Pancreas (tissue), 10 donors: ENCODE measurements around the gene FXYD3. TPM values are rescaled to one million over a fixed set of nuclear protein-coding genes. Genes with fewer than 3 reads are reported as not detected.
A peak's percentile ranks its signal among the peaks of the same experiment; 100 is the strongest.

Experiments
- ATAC-seq, 4 donors: fragments of 200-7000 bp; cut with Tn5 transposase; one replicate each; pipeline versions ENCODE4 v1.8.0 to v1.9.1; 2020; ENCODE audit warnings: mild to moderate bottlenecking in 4 of 4, moderate library complexity in 4 of 4
- DNase-seq, 6 donors: peaks; one replicate each; pipeline ENCODE4 v3.0.0-alpha.2; 2020
- FAIRE-seq: peaks from 2 replicates; lab custom pipeline; 2012; peaks lifted over from hg19 to GRCh38; lab: Jason Lieb, UNC
- H3K27ac ChIP-seq, 4 donors: fragments of 200-600 bp; sonication (generic); 1 replicate in 3 of 4; 2 replicates in 1 of 4; pipeline versions ENCODE4 v1.5.0 to v1.8.0; 2020
- H3K27me3 ChIP-seq, 4 donors: fragments of 200-600 bp; one replicate each; pipeline ENCODE4 v1.8.0; 2021
- H3K36me3 ChIP-seq, 3 donors: fragments of 200-600 bp; sonication (generic) in 1 of 3; one replicate each; pipeline versions ENCODE4 v1.5.0 to v1.8.0; 2020 to 2021
- H3K4me1 ChIP-seq, 3 donors: fragments of 200-600 bp; one replicate each; pipeline ENCODE4 v1.8.0; 2021
- H3K4me3 ChIP-seq, 4 donors: fragments of 200-600 bp; sonication (generic) in 2 of 4; one replicate each; pipeline versions ENCODE4 v1.5.0 to v1.8.0; 2020 to 2021
- H3K9me3 ChIP-seq, 4 donors: fragments of 200-600 bp; one replicate each; pipeline ENCODE4 v1.8.0; 2021
- WGBS, 2 donors: extraction: QIAGEN DNeasy Blood & Tissue Kit; methylation state at CpG; one replicate each; pipeline ENCODE4 v1.1.7; 2013; 5-methylcytosine and 5-hydroxymethylcytosine counted together
- intact Hi-C, 3 donors: fragments of 100-400 bp; cut with DNase I; formaldehyde crosslinking; loops; one replicate each; pipeline versions ENCODE4 v1.11.1 to v1.14.2; 2022
- polyA plus RNA-seq, 2 donors: library from polyadenylated mRNA; stranded (reverse); fragments of 200-250 nt; gene quantifications; one replicate each; pipeline ENCODE4 v1.2.3, GENCODE V29; 2013
- total RNA-seq, 6 donors: library from RNA; stranded (reverse); fragmentation: NEBNext Ultra II Directional in 4 of 6; extraction: Animal tissue kit (Norgen Biotek cat#: 25700) in 4 of 6; gene quantifications; one replicate each; pipeline versions ENCODE4 v1.2.1 to v1.2.4, GENCODE V29; 2021 to 2023
- TF ChIP-seq, protein P1 (sequence below), 4 donors: fragments of 200-600 bp; sonication (generic) in 3 of 4; IDR thresholded peaks; one replicate each; pipeline versions ENCODE4 v1.5.0 to v1.8.0; 2021; ENCODE audit warnings: antibody characterized with exemption in 4 of 4
- donor health status: healthy with polysubstance abuse.
- donor health status: DM: no; HTN: no; CAD: no; lungs with moderate emphysema.
- donor health status: DM: no; HTN: no; CAD: no.
- donor health status: control.
- donor health status: control.
- donor health status: Bipolar disorder and iron deficiency.
- donor health status: DM: yes; HTN: yes; CAD: no.
- donor health status: DM: no; HTN: no; CAD: no.
- donor health status: DM: no; HTN: no; CAD: no.
- donor health status: DM: yes; HTN: yes; CAD: no.

The FXYD3 gene
- total and polyA plus RNA-seq, 8 donors = 12.2 to 59.1 (median 17.7) TPM

DNA sequence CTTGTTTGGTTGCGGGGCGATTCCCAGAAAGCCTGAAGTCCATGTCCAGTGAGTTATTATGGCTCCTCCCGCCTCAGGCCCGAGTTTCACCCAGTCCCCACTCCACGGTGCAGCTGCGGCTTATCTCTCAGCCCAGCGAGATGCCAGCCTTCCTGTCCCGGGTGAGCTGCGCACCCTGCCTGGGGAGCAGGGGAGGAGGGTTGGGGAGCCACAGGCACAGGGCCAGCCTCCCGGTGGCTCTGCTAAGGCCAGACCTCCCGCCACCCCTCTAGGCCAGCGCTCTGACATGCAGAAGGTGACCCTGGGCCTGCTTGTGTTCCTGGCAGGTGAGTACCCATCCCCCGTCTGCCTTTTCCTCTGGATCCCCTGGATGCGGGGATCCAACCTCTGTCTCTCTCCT, 3.5 kb downstream of the FXYD3 start:
- H3K36me3 ChIP-seq = no peaks in the 10 kb centered on the region
- H3K27me3 ChIP-seq = no peaks in the 10 kb centered on the region
- peaks cover 0 to 8% (median 0%) of the 10 kb centered on the region in 3 donors for H3K4me1 ChIP-seq
- no peak overlapping the region for H3K4me3 ChIP-seq
- TF ChIP-seq, protein P1, sequence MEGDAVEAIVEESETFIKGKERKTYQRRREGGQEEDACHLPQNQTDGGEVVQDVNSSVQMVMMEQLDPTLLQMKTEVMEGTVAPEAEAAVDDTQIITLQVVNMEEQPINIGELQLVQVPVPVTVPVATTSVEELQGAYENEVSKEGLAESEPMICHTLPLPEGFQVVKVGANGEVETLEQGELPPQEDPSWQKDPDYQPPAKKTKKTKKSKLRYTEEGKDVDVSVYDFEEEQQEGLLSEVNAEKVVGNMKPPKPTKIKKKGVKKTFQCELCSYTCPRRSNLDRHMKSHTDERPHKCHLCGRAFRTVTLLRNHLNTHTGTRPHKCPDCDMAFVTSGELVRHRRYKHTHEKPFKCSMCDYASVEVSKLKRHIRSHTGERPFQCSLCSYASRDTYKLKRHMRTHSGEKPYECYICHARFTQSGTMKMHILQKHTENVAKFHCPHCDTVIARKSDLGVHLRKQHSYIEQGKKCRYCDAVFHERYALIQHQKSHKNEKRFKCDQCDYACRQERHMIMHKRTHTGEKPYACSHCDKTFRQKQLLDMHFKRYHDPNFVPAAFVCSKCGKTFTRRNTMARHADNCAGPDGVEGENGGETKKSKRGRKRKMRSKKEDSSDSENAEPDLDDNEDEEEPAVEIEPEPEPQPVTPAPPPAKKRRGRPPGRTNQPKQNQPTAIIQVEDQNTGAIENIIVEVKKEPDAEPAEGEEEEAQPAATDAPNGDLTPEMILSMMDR (IDR thresholded peaks at IDR 0.05) = no peak
- H3K27ac ChIP-seq = no peak overlapping the region
- ATAC-seq (no peak), FAIRE-seq (no peak), DNase-seq (no peak)
- 71 to 80% methylated on average over 13 to 14 of the region's 14 CpGs for WGBS, 2 donors
- intact Hi-C loops = no loop called here
- H3K9me3 ChIP-seq = no peaks in the 10 kb centered on the region

DNA sequence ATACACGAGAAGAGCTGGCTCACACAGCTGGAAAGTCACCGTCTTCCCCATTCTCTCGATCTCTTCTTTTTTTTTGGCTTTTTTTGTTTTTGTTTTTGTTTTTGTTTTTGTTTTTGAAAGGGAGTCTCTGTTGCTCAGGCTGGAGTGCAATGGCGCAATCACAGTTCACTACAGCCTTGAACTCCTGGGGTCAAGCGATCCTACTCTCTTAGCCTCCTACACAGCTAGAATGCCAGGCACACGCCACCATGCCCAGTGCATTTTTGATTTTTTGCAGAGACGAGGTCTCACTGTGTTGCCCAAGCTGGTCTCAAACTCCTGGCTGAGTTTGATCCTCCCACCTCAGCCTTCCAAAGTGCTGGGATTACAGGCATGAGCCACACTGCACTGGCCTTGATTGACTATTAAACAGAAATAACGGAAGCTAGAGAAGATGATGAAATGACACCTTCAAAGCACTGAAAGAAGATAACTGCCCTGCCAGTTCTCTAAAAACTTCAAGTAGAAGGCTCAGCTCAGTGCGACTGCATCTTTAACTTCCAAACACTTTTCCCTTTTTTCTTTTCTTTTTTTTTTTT, 4.0 kb downstream of the FXYD3 start:
- intact Hi-C loops = no loop called here
- no peak overlapping the region for H3K27ac ChIP-seq

DNA sequence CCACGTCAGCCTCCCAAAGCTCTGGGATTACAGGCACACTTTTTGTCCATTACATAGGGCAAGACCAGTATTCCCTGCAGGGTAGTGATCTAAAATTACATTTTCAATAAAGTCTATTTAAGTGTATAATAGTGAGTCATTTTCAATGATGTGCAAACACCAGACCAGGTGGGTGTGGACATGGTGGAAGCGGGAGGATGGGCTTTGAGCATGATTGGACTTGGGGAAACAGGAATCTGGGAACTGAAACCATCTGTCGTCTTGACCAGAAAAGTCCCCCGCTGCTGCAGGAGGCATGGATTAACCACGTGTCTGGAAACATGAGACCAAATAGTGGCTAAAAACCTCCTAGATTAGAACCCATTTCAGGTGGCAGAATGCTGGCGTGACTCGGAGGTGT, 4.9 kb downstream of the FXYD3 start:
- FAIRE-seq = no peak
- TF ChIP-seq, protein P1 (IDR thresholded peaks at IDR 0.05) = no peak
- DNase-seq = peak in 1 of 6 donors; percentile 17
- Histone ChIP-seq H3K4me3 (no peak overlapping the region), H3K9me3 (no peaks in the 10 kb centered on the region), H3K36me3 (no peaks in the 10 kb centered on the region), H3K27ac (no peak overlapping the region), H3K27me3 (no peaks in the 10 kb centered on the region), H3K4me1 (peaks cover 0 to 12% (median 0%) of the 10 kb centered on the region in 3 donors)
- peak in 1 of 4 donors; percentile 28 for ATAC-seq
- intact Hi-C loops = no loop called here
- 66 to 74% methylated on average over 7 of the region's 7 CpGs for WGBS, 2 donors

More for the DNA sequence above, 4.0 kb downstream of the FXYD3 start:
- TF ChIP-seq, protein P1 (IDR thresholded peaks at IDR 0.05) = no peak
- WGBS, 2 donors = 93% methylated on average over 9 of the region's 9 CpGs
- H3K9me3 ChIP-seq = no peaks in the 10 kb centered on the region
- H3K4me1 ChIP-seq = peaks cover 0 to 8% (median 0%) of the 10 kb centered on the region in 3 donors
- no peaks in the 10 kb centered on the region for H3K36me3 ChIP-seq
- no peaks in the 10 kb centered on the region for H3K27me3 ChIP-seq
- DNase-seq (no peak), ATAC-seq (no peak), FAIRE-seq (no peak)
- no peak overlapping the region for H3K4me3 ChIP-seq

DNA sequence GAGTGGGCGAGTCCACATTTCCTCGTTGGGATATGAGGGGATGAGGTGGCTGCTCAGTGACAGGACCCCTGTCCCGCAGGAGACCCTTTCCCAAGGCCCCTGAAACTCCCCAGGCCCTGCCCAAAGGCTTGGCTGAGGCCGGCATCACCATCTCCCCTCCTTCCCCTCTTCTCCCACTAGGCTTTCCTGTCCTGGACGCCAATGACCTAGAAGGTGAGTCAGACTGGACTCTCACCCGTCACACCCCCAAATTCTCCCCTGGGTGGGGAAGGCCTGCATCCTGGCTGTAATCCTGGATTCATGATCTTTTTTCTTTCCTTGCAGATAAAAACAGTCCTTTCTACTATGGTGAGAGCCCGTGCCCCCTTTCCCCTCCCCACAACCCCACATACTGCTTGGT, 5.3 kb downstream of the FXYD3 start:
- Histone ChIP-seq H3K27me3 (no peaks in the 10 kb centered on the region), H3K9me3 (no peaks in the 10 kb centered on the region), H3K27ac (no peak overlapping the region), H3K4me3 (no peak overlapping the region), H3K36me3 (no peaks in the 10 kb centered on the region), H3K4me1 (peaks cover 0 to 12% (median 0%) of the 10 kb centered on the region in 3 donors)
- TF ChIP-seq, protein P1 (IDR thresholded peaks at IDR 0.05) = no peak
- ATAC-seq = no peak
- FAIRE-seq = no peak
- intact Hi-C loops = no loop called here
- no peak for DNase-seq
- WGBS, 2 donors = 80 to 82% methylated on average over 7 of the region's 7 CpGs
